DOHH2 (cell line): Measurements from ENCODE around the gene CLEC2A.

Experiments
- CTCF ChIP-seq: fragments of 200-600 bp; sonication (generic); IDR thresholded peaks from one replicate; pipeline ENCODE4 v1.5.1; 2014; ENCODE audit warnings: antibody characterized with exemption, mild to moderate bottlenecking, low read depth, low read length; ENCODE audit not compliant: poor library complexity, severe bottlenecking
- EZH2phosphoT487 ChIP-seq: fragments of 200-600 bp; sonication (generic); IDR thresholded peaks from 2 replicates; pipeline ENCODE4 v1.6.1; 2017; ENCODE audit warnings: borderline replicate concordance, mild to moderate bottlenecking, antibody characterized with exemption, low read length, moderate library complexity, mixed read lengths

GRCh38 chr12:9869307-9870161, 62.6 kb downstream of the CLEC2A start, which contains the start of gene CLEC2B:
- TF ChIP-seq CTCF (no peak), EZH2phosphoT487 (no peak; the same call in 1 of the 2 replicates)
